Measurements from ENCODE around the gene CDON.

DNA sequence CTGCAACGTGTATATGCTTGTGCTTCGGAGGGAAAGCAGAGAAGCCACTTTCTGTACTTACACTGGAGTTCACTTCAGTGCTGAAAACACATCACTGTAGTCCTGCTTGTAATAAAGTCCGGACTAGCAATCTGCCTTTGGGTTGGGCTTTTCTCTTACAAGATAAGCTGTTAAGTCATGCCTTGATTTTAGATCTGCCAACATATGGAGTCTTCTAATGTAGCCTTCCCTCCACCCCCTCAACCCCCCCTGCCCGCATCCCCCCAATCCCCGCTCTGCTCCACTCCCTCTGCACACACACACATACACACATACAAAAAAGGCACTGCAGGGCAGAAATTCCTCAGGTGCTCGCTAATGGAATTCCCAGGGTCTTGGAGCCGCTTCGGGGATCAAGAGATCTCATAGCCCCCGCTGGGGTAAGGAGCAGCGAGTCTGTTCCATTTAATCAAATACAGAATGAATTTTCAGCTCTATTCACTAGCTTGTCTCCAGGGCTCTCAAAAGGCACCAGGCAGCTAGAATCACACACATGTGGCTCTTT is 3.4 kb downstream of the CDON start:
- TF ChIP-seq, protein P1, sequence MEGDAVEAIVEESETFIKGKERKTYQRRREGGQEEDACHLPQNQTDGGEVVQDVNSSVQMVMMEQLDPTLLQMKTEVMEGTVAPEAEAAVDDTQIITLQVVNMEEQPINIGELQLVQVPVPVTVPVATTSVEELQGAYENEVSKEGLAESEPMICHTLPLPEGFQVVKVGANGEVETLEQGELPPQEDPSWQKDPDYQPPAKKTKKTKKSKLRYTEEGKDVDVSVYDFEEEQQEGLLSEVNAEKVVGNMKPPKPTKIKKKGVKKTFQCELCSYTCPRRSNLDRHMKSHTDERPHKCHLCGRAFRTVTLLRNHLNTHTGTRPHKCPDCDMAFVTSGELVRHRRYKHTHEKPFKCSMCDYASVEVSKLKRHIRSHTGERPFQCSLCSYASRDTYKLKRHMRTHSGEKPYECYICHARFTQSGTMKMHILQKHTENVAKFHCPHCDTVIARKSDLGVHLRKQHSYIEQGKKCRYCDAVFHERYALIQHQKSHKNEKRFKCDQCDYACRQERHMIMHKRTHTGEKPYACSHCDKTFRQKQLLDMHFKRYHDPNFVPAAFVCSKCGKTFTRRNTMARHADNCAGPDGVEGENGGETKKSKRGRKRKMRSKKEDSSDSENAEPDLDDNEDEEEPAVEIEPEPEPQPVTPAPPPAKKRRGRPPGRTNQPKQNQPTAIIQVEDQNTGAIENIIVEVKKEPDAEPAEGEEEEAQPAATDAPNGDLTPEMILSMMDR (IDR thresholded peaks at IDR 0.05 in 4 of 5, conservative IDR thresholded peaks at IDR 0.05 in 1 of 5): no peak
- TF ChIP-seq POLR2A (IDR thresholded peaks at IDR 0.05): no peak

Measured in gastrocnemius medialis (tissue), 4 donors.